ENCODE results near the gene PARP12.
A peak's percentile ranks its signal among the peaks of the same experiment; 100 is the strongest.

The PARP12 gene, protein sequence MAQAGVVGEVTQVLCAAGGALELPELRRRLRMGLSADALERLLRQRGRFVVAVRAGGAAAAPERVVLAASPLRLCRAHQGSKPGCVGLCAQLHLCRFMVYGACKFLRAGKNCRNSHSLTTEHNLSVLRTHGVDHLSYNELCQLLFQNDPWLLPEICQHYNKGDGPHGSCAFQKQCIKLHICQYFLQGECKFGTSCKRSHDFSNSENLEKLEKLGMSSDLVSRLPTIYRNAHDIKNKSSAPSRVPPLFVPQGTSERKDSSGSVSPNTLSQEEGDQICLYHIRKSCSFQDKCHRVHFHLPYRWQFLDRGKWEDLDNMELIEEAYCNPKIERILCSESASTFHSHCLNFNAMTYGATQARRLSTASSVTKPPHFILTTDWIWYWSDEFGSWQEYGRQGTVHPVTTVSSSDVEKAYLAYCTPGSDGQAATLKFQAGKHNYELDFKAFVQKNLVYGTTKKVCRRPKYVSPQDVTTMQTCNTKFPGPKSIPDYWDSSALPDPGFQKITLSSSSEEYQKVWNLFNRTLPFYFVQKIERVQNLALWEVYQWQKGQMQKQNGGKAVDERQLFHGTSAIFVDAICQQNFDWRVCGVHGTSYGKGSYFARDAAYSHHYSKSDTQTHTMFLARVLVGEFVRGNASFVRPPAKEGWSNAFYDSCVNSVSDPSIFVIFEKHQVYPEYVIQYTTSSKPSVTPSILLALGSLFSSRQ

DNA sequence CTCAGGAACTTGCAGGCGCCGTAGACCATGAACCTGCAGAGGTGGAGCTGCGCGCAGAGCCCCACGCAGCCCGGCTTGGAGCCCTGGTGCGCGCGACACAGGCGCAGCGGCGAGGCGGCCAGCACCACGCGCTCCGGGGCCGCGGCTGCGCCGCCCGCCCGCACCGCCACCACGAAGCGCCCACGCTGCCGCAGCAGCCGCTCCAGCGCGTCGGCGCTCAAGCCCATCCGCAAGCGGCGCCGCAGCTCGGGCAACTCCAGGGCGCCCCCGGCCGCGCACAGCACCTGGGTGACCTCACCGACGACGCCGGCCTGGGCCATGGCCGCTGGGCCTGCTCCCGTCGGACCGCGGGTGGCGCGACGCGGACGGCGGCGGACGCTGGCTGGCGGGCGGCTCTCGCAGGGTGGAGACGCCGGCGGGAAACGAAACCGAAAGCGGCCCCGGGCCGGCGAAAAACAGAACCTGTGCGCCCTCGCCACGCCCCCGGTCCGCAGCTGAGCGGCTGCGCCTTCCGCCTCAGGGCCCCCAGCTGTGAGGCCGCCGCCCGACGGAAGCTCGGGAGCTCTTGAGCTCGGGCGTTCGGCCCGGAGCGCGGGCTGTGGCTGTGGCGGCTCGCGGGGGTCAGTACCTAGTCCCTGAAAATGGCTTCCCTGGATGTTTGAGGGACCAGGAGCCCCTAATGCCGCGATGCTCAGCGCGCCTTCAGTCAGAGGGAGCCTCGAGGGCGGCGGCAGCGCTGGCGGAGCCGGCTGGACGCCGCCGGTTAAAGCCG is at the start of gene PARP12:
Gene PARP12, minus strand, starts transcription at position 424 of the 772 bp plus-strand sequence. Its CDS starts 104 bp downstream, at position 320.
- CTCF ChIA-PET = no interaction called here
- Histone ChIP-seq H3K36me3 (ENCODE audit: control insufficient read depth in 2 of 2, insufficient read depth in 1 of 2, low read length in 2 of 2) (no peaks in the 10 kb centered on the region), H3K9me3 (ENCODE audit: control insufficient read depth, insufficient read depth, low read depth, low read length) (no peaks in the 10 kb centered on the region), H3K27ac (ENCODE audit: extremely low read depth, low read depth, low read length) (peak within 1 kb of the TSS; percentile 70; the same call in 1 of the 2 replicates), H3K4me3 (ENCODE audit: low read depth, low read length) (peak within 1 kb of the TSS; percentile 44), H3K4me1 (ENCODE audit: control insufficient read depth, insufficient read depth, low read length) (no peaks in the 10 kb centered on the region)
- POLR2A ChIA-PET = no interaction called here
- TF ChIP-seq ZBTB1 (tag by site-specific recombination; IDR thresholded peaks at IDR 0.05) (no peak), SP3 (tag by site-specific recombination; IDR thresholded peaks at IDR 0.05) (peak; percentile 45), ZNF610 (tag by site-specific recombination; IDR thresholded peaks at IDR 0.05; ENCODE audit: borderline replicate concordance) (peak; percentile 60; the same call in 1 of the 2 replicates), GFI1B (tag by site-specific recombination; IDR thresholded peaks at IDR 0.05) (no peak), GLIS2 (tag by site-specific recombination; IDR thresholded peaks at IDR 0.05) (peak; percentile 46; the same call in 1 of the 2 replicates), ZNF777 (tag by site-specific recombination; IDR thresholded peaks at IDR 0.05; ENCODE audit: borderline replicate concordance) (peak; percentile 95; the same call in 1 of the 2 replicates), ZNF560 (tag by site-specific recombination; IDR thresholded peaks at IDR 0.05; ENCODE audit: borderline replicate concordance) (no peak), GLIS1 (tag by site-specific recombination; IDR thresholded peaks at IDR 0.05) (peak; percentile 82), ZBTB8A (tag by site-specific recombination; IDR thresholded peaks at IDR 0.05) (peak; percentile 89), ZNF24 (tag by site-specific recombination; IDR thresholded peaks at IDR 0.05) (peak; percentile 43; the same call in 1 of the 2 replicates), ZIC2 (tag by site-specific recombination; IDR thresholded peaks at IDR 0.05) (peak; percentile 43; the same call in 1 of the 2 replicates), KLF9 (tag by site-specific recombination; IDR thresholded peaks at IDR 0.05; ENCODE audit: low read depth) (peak; percentile 80), ZXDB (tag by site-specific recombination; IDR thresholded peaks at IDR 0.05) (peak; percentile 40; the same call in 1 of the 2 replicates), ZBTB21 (tag by site-specific recombination; IDR thresholded peaks at IDR 0.05) (no peak), ZNF561 (tag by site-specific recombination; IDR thresholded peaks at IDR 0.05; ENCODE audit: borderline replicate concordance) (peak; percentile 81; the same call in 1 of the 2 replicates), ZNF677 (tag by site-specific recombination; IDR thresholded peaks at IDR 0.05) (no peak; the same call in 1 of the 2 replicates), KLF8 (tag by site-specific recombination; IDR thresholded peaks at IDR 0.05) (peak; percentile 39; the same call in 1 of the 2 replicates)
- TF ChIP-seq, protein P1, sequence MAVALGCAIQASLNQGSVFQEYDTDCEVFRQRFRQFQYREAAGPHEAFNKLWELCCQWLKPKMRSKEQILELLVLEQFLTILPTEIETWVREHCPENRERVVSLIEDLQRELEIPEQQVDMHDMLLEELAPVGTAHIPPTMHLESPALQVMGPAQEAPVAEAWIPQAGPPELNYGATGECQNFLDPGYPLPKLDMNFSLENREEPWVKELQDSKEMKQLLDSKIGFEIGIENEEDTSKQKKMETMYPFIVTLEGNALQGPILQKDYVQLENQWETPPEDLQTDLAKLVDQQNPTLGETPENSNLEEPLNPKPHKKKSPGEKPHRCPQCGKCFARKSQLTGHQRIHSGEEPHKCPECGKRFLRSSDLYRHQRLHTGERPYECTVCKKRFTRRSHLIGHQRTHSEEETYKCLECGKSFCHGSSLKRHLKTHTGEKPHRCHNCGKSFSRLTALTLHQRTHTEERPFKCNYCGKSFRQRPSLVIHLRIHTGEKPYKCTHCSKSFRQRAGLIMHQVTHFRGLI (tag by site-specific recombination; IDR thresholded peaks at IDR 0.05) = peak; percentile 54; the same call in 1 of the 2 replicates
- TF ChIP-seq, protein P2, sequence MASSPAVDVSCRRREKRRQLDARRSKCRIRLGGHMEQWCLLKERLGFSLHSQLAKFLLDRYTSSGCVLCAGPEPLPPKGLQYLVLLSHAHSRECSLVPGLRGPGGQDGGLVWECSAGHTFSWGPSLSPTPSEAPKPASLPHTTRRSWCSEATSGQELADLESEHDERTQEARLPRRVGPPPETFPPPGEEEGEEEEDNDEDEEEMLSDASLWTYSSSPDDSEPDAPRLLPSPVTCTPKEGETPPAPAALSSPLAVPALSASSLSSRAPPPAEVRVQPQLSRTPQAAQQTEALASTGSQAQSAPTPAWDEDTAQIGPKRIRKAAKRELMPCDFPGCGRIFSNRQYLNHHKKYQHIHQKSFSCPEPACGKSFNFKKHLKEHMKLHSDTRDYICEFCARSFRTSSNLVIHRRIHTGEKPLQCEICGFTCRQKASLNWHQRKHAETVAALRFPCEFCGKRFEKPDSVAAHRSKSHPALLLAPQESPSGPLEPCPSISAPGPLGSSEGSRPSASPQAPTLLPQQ (tag by site-specific recombination; IDR thresholded peaks at IDR 0.05) = 0 out of 2 replicates have a peak, but pooled peaks have one; percentile 15
- TF ChIP-seq, protein P3, sequence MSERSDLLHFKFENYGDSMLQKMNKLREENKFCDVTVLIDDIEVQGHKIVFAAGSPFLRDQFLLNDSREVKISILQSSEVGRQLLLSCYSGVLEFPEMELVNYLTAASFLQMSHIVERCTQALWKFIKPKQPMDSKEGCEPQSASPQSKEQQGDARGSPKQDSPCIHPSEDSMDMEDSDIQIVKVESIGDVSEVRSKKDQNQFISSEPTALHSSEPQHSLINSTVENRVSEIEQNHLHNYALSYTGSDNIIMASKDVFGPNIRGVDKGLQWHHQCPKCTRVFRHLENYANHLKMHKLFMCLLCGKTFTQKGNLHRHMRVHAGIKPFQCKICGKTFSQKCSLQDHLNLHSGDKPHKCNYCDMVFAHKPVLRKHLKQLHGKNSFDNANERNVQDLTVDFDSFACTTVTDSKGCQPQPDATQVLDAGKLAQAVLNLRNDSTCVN (tag by site-specific recombination; optimal IDR thresholded peaks at IDR 0.05) = peak; percentile 71
- TF ChIP-seq, protein P4, sequence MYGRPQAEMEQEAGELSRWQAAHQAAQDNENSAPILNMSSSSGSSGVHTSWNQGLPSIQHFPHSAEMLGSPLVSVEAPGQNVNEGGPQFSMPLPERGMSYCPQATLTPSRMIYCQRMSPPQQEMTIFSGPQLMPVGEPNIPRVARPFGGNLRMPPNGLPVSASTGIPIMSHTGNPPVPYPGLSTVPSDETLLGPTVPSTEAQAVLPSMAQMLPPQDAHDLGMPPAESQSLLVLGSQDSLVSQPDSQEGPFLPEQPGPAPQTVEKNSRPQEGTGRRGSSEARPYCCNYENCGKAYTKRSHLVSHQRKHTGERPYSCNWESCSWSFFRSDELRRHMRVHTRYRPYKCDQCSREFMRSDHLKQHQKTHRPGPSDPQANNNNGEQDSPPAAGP (tag by site-specific recombination; IDR thresholded peaks at IDR 0.05) = 0 out of 2 replicates have a peak, but pooled peaks have one; percentile 31
- TF ChIP-seq, protein P5, sequence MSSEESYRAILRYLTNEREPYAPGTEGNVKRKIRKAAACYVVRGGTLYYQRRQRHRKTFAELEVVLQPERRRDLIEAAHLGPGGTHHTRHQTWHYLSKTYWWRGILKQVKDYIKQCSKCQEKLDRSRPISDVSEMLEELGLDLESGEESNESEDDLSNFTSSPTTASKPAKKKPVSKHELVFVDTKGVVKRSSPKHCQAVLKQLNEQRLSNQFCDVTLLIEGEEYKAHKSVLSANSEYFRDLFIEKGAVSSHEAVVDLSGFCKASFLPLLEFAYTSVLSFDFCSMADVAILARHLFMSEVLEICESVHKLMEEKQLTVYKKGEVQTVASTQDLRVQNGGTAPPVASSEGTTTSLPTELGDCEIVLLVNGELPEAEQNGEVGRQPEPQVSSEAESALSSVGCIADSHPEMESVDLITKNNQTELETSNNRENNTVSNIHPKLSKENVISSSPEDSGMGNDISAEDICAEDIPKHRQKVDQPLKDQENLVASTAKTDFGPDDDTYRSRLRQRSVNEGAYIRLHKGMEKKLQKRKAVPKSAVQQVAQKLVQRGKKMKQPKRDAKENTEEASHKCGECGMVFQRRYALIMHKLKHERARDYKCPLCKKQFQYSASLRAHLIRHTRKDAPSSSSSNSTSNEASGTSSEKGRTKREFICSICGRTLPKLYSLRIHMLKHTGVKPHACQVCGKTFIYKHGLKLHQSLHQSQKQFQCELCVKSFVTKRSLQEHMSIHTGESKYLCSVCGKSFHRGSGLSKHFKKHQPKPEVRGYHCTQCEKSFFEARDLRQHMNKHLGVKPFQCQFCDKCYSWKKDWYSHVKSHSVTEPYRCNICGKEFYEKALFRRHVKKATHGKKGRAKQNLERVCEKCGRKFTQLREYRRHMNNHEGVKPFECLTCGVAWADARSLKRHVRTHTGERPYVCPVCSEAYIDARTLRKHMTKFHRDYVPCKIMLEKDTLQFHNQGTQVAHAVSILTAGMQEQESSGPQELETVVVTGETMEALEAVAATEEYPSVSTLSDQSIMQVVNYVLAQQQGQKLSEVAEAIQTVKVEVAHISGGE (tag by site-specific recombination; conservative IDR thresholded peaks at IDR 0.05; ENCODE audit: low read depth) = peak; percentile 50; the same call in 1 of the 2 replicates
- TF ChIP-seq, protein P6, sequence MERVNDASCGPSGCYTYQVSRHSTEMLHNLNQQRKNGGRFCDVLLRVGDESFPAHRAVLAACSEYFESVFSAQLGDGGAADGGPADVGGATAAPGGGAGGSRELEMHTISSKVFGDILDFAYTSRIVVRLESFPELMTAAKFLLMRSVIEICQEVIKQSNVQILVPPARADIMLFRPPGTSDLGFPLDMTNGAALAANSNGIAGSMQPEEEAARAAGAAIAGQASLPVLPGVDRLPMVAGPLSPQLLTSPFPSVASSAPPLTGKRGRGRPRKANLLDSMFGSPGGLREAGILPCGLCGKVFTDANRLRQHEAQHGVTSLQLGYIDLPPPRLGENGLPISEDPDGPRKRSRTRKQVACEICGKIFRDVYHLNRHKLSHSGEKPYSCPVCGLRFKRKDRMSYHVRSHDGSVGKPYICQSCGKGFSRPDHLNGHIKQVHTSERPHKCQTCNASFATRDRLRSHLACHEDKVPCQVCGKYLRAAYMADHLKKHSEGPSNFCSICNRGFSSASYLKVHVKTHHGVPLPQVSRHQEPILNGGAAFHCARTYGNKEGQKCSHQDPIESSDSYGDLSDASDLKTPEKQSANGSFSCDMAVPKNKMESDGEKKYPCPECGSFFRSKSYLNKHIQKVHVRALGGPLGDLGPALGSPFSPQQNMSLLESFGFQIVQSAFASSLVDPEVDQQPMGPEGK (tag by site-specific recombination; IDR thresholded peaks at IDR 0.05) = peak; percentile 65

Data from HEK293 (cell line).